NCI-H1930 (cell line): ENCODE results near the gene SHD.
A peak's percentile ranks its signal among the peaks of the same experiment; 100 is the strongest.

ENCODE experiments used
- DNase-seq, 2 experiments: peaks; one replicate each; lab custom pipeline; 2025; lab: John Stamatoyannopoulos, UW

SHD gene

GRCh38 chr19:4298810-4299550 lies 19.9 kb downstream of the SHD start:
- no peak for DNase-seq

- DNase-seq = no peak
Measured at GRCh38 chr19:4300589-4300988, 21.5 kb downstream of the SHD start.

GRCh38 chr19:4301590-4302242 lies 22.6 kb downstream of the SHD start:
- DNase-seq = no peak

- no peak for DNase-seq
Measured at GRCh38 chr19:4302243-4302640, 23.2 kb downstream of the SHD start, which contains the start of gene TMIGD2. TSS of gene TMIGD2 (minus strand) at chr19:4302389. CDS start at chr19:4302385, 4 bp downstream.

- no peak for DNase-seq
Measured at GRCh38 chr19:4303819-4304537, 24.9 kb downstream of the SHD start.

- peak; percentile 31 to 60 for DNase-seq
Measured at GRCh38 chr19:4304538-4305256, 25.6 kb downstream of the SHD start, which contains the start of gene FSD1. TSS of gene FSD1 (plus strand) at chr19:4304598. CDS start at chr19:4304747, 149 bp downstream.

GRCh38 chr19:4305257-4305612 lies 26.2 kb downstream of the SHD start:
- DNase-seq = no peak

GRCh38 chr19:4305659-4306058 lies 26.6 kb downstream of the SHD start:
- DNase-seq = no peak

- DNase-seq = no peak
Measured at GRCh38 chr19:4310247-4311121, 31.4 kb downstream of the SHD start.

- no peak for DNase-seq
Measured at GRCh38 chr19:4313847-4314490, 34.9 kb downstream of the SHD start.

- no peak for DNase-seq
Measured at GRCh38 chr19:4316956-4317355, 37.9 kb downstream of the SHD start.

GRCh38 chr19:4318460-4318859 lies 39.4 kb downstream of the SHD start:
- DNase-seq = no peak

- no peak for DNase-seq
Measured at GRCh38 chr19:4319067-4319718, 40.1 kb downstream of the SHD start.

- DNase-seq = no peak
Measured at GRCh38 chr19:4320419-4320818, 41.4 kb downstream of the SHD start.

- DNase-seq = no peak
Measured at GRCh38 chr19:4322942-4323665, 44.0 kb downstream of the SHD start.

GRCh38 chr19:4323692-4324091 lies 44.6 kb downstream of the SHD start:
- no peak for DNase-seq

GRCh38 chr19:4324228-4324627 lies 45.2 kb downstream of the SHD start:
- DNase-seq = no peak

GRCh38 chr19:4326215-4326836 lies 47.3 kb downstream of the SHD start:
- no peak for DNase-seq

- DNase-seq = no peak
Measured at GRCh38 chr19:4326837-4327251, 47.8 kb downstream of the SHD start.
